Keratinocyte (primary cell): ENCODE measurements around the gene DEUP1. TPM values are rescaled to one million over a fixed set of nuclear protein-coding genes. Genes with fewer than 3 reads are reported as not detected.
"Not testable (repeated sequence)": the region's sequence is repeated elsewhere in the genome, so short reads cannot be mapped to it uniquely, and the experiment has no call there.

Source experiments
- DNase-seq: peaks from one replicate; pipeline ENCODE4 v3.0.0-alpha.2; 2011; ENCODE audit warnings: low read depth, missing footprints, low spot score
- FAIRE-seq: peaks from 2 replicates; lab custom pipeline; 2011; peaks lifted over from hg19 to GRCh38; lab: Jason Lieb, UNC
- H2AFZ ChIP-seq: 2 replicates; pipeline ENCODE4 v1.6.0; 2012; ENCODE audit warnings: low read length, control low read depth, inconsistent platforms; ENCODE audit not compliant: control insufficient read depth
- H3K27ac ChIP-seq: 2 replicates; pipeline ENCODE4 v1.5.1; 2011; ENCODE audit warnings: low read length; ENCODE audit not compliant: control insufficient read depth, insufficient read depth
- H3K27me3 ChIP-seq: 3 replicates; pipeline ENCODE4 v1.6.0; 2011; ENCODE audit warnings: low read length; ENCODE audit not compliant: control insufficient read depth, insufficient read depth; ENCODE audit errors: extremely low read depth
- H3K36me3 ChIP-seq, 2 experiments: 2 replicates in 1 of 2; 3 replicates in 1 of 2; pipeline ENCODE4 v1.5.1; 2011; ENCODE audit warnings: low read length in 2 of 2, mild to moderate bottlenecking in 1 of 2; ENCODE audit not compliant: control insufficient read depth in 2 of 2, insufficient read depth in 2 of 2; ENCODE audit errors: extremely low read depth in 1 of 2
- H3K4me1 ChIP-seq: 3 replicates; pipeline ENCODE4 v1.5.1; 2011; ENCODE audit warnings: low read length; ENCODE audit not compliant: control insufficient read depth, insufficient read depth; ENCODE audit errors: extremely low read depth
- H3K4me2 ChIP-seq: 3 replicates; pipeline ENCODE4 v1.6.0; 2011; ENCODE audit warnings: low read depth, low read length; ENCODE audit not compliant: control insufficient read depth, insufficient read depth; ENCODE audit errors: extremely low read depth
- H3K4me3 ChIP-seq, 3 experiments: fragments of 200-600 bp in 1 of 3; sonication (generic) in 1 of 3; 2 replicates in 2 of 3; 3 replicates in 1 of 3; pipeline ENCODE4 v1.5.1; 2011 to 2016; ENCODE audit warnings: low read length in 3 of 3, mild to moderate bottlenecking in 3 of 3, control low read depth in 2 of 3, inconsistent platforms in 1 of 3, low read depth in 1 of 3, mixed read lengths in 1 of 3, mixed run types in 1 of 3, moderate library complexity in 1 of 3; ENCODE audit not compliant: control insufficient read depth in 2 of 3, insufficient read depth in 2 of 3; ENCODE audit errors: extremely low read depth in 1 of 3
- H3K79me2 ChIP-seq: 2 replicates; pipeline ENCODE4 v1.6.0; 2012; ENCODE audit warnings: low read length; ENCODE audit not compliant: control insufficient read depth, insufficient read depth
- H3K9ac ChIP-seq: 3 replicates; pipeline ENCODE4 v1.6.0; 2011; ENCODE audit warnings: low read length; ENCODE audit not compliant: control insufficient read depth, insufficient read depth; ENCODE audit errors: extremely low read depth
- H3K9me1 ChIP-seq: 3 replicates; pipeline ENCODE4 v1.6.0; 2011; ENCODE audit warnings: low read length; ENCODE audit not compliant: control insufficient read depth, insufficient read depth; ENCODE audit errors: extremely low read depth
- H3K9me3 ChIP-seq: 2 replicates; pipeline ENCODE4 v1.5.1; 2012; ENCODE audit warnings: low read depth, low read length; ENCODE audit not compliant: control insufficient read depth
- H4K20me1 ChIP-seq: 3 replicates; pipeline ENCODE4 v1.6.0; 2011; ENCODE audit warnings: low read length; ENCODE audit not compliant: control insufficient read depth, insufficient read depth; ENCODE audit errors: extremely low read depth
- EZH2 ChIP-seq: IDR thresholded peaks from one replicate; pipeline ENCODE4 v1.6.1; 2012; ENCODE audit warnings: inconsistent platforms, mild to moderate bottlenecking, low read length, moderate library complexity
- dilution Hi-C: fragments of 300-500 bp; cut with MboI; formaldehyde crosslinking; loops from one replicate; pipeline ENCODE4 v1.7.0; 2020; ENCODE audit warnings: low sequenced_read_pairs; ENCODE audit not compliant: extremely low pct_ligation_motif_present
- polyA plus RNA-seq, 5 experiments: library from polyadenylated mRNA; depleted of rRNA in 3 of 5; stranded (reverse) in 3 of 5; stranded (forward) in 1 of 5; unstranded in 1 of 5; fragments of >200 nt; gene quantifications; 1 replicate in 1 of 5; 2 replicates in 3 of 5; 3 replicates in 1 of 5; pipeline versions ENCODE4 v1.2.1 to v1.2.3, GENCODE V29; 2011 to 2012; ENCODE audit warnings: missing spikeins in 2 of 5, low read depth in 1 of 5, low replicate concordance in 1 of 5
- TF ChIP-seq, protein P1 (sequence below), 3 experiments: IDR thresholded peaks in 1 of 3; conservative IDR thresholded peaks in 1 of 3; optimal IDR thresholded peaks in 1 of 3; 2 replicates in 2 of 3; 3 replicates in 1 of 3; pipeline versions ENCODE3 to v1.5.1; 2011; ENCODE audit warnings: low read length in 3 of 3, mild to moderate bottlenecking in 3 of 3, moderate library complexity in 2 of 3, control low read depth in 1 of 3, inconsistent platforms in 1 of 3; ENCODE audit not compliant: insufficient read depth in 2 of 3; ENCODE audit errors: extremely low read depth in 1 of 3

The DEUP1 gene
- polyA plus RNA-seq, 1 donor (not counting 4 experiments of a cell fraction or from before 2014, with no cell fraction given): 0.12 TPM

DNA sequence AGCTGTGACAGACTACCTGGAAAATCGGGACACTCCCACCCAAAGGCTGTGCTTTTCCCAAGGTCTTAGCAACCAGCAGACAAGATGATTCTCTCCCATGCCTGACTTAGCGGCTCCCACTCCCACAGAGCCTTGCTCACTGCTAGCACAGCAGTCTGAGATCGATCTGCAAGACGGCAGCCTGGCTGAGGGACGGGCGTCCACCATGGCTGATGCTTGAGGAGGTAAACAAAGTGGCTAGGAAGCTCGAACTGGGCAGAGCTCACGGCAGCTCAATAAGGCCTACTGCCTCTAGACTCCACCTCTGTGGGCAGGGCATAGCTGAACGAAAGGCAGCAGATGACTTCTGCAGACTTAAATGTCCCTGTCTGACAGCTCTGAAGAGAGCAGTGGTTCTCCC, 127.7 kb downstream of the DEUP1 start:
- H3K9ac ChIP-seq: no peak overlapping the region
- no peaks in the 10 kb centered on the region for H4K20me1 ChIP-seq
- H3K4me1 ChIP-seq: no peaks in the 10 kb centered on the region
- H3K27ac ChIP-seq: no peak overlapping the region
- DNase-seq: no peak
- no peaks in the 10 kb centered on the region for H3K9me3 ChIP-seq
- no peak for TF ChIP-seq EZH2
- TF ChIP-seq, protein P1, sequence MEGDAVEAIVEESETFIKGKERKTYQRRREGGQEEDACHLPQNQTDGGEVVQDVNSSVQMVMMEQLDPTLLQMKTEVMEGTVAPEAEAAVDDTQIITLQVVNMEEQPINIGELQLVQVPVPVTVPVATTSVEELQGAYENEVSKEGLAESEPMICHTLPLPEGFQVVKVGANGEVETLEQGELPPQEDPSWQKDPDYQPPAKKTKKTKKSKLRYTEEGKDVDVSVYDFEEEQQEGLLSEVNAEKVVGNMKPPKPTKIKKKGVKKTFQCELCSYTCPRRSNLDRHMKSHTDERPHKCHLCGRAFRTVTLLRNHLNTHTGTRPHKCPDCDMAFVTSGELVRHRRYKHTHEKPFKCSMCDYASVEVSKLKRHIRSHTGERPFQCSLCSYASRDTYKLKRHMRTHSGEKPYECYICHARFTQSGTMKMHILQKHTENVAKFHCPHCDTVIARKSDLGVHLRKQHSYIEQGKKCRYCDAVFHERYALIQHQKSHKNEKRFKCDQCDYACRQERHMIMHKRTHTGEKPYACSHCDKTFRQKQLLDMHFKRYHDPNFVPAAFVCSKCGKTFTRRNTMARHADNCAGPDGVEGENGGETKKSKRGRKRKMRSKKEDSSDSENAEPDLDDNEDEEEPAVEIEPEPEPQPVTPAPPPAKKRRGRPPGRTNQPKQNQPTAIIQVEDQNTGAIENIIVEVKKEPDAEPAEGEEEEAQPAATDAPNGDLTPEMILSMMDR (optimal IDR thresholded peaks at IDR 0.05 in 1 of 3, IDR thresholded peaks at IDR 0.05 in 1 of 3, conservative IDR thresholded peaks at IDR 0.05 in 1 of 3; ENCODE audit: extremely low read depth in 1 of 3, insufficient read depth in 2 of 3, low read length in 3 of 3): no peak
- dilution Hi-C loops: no loop called here
- H3K79me2 ChIP-seq: no peaks in the 10 kb centered on the region
- no peak overlapping the region for H3K4me3 ChIP-seq
- no peaks in the 10 kb centered on the region for H3K36me3 ChIP-seq
- no peak overlapping the region for H2AFZ ChIP-seq
- no peaks in the 10 kb centered on the region for H3K27me3 ChIP-seq
- no peaks in the 10 kb centered on the region for H3K9me1 ChIP-seq
- FAIRE-seq: no peak
- no peak overlapping the region for H3K4me2 ChIP-seq

DNA sequence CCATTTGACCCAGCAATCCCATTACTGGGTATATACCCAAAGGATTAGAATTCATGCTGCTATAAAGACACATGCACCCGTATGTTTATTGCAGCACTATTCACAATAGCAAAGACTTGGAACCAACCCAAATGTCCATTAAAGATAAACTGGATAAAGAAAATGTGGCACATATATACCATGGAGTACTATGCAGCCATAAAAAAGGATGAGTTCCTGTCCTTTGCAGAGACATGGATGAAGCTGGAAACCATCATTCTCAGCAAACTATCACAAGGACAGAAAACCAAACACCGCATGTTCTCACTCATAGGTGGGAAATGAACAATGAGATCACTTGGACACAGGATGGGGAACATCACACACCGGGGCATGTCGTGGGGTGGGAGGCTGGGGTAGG, 133.1 kb downstream of the DEUP1 start:
- H3K36me3 ChIP-seq, H3K9me3 ChIP-seq, H4K20me1 ChIP-seq, H3K4me3 ChIP-seq, H2AFZ ChIP-seq, dilution Hi-C loops, DNase-seq, H3K9me1 ChIP-seq, H3K27ac ChIP-seq, H3K4me2 ChIP-seq, H3K79me2 ChIP-seq, H3K9ac ChIP-seq, H3K27me3 ChIP-seq, H3K4me1 ChIP-seq, FAIRE-seq: not testable (repeated sequence)

DNA sequence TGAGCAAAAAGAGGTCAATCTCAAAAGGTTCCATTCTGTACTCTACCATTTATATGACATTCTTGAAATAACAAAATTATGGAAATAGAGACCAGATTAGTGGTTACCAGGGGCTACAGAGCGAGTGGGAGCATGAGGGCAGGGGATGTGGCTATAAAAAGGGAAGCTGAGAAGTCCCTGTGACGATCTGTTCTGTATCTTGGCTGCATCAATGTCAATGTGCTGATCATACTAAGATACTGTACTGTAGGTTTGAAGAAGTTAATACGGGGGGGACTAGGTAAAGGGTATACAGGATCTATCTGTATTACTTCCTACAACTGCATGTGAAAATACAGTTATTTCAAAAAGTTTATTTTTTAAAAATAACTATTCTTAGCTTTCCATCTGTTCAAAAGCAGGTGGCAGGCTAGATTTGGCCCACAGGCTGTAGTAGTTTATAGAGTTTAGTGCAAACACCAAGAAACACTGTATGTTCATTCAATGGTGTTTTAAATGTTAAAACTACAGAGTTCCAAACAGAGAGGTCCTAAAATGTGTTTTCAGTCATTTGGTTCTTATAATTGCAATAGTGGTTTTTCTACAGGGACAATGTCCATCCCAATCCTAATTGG, 134.5 kb downstream of the DEUP1 start:
- no peaks in the 10 kb centered on the region for H3K9me1 ChIP-seq
- no peak overlapping the region for H3K4me2 ChIP-seq
- no peaks in the 10 kb centered on the region for H3K36me3 ChIP-seq
- FAIRE-seq (no peak), DNase-seq (no peak)
- H4K20me1 ChIP-seq: no peaks in the 10 kb centered on the region
- H3K9me3 ChIP-seq: no peaks in the 10 kb centered on the region
- H3K27ac ChIP-seq: no peak overlapping the region
- dilution Hi-C loops: no loop called here
- H3K9ac ChIP-seq: no peak overlapping the region
- H3K27me3 ChIP-seq: peaks cover 5% of the 10 kb centered on the region
- H3K4me1 ChIP-seq: no peaks in the 10 kb centered on the region
- no peaks in the 10 kb centered on the region for H3K79me2 ChIP-seq
- no peak overlapping the region for H3K4me3 ChIP-seq
- TF ChIP-seq, protein P1 (optimal IDR thresholded peaks at IDR 0.05 in 1 of 3, IDR thresholded peaks at IDR 0.05 in 1 of 3, conservative IDR thresholded peaks at IDR 0.05 in 1 of 3; ENCODE audit: extremely low read depth in 1 of 3, insufficient read depth in 2 of 3, low read length in 3 of 3): no peak
- TF ChIP-seq EZH2: no peak
- no peak overlapping the region for H2AFZ ChIP-seq
